ENCODE data around the gene TMEM88. TPM values are rescaled to one million over a fixed set of nuclear protein-coding genes. Genes with fewer than 3 reads are reported as not detected.

The TMEM88 gene
- total and polyA plus RNA-seq, 2 of the 8 experiments (the other 6 are each of a cell fraction or from before 2014, with no cell fraction given) = 0.69 to 8.8 TPM

GRCh38 chr17:7840875-7841274 lies 14.0 kb upstream of the TMEM88 start:
- Histone ChIP-seq H3K36me3 (ENCODE audit: control insufficient read depth in 2 of 4, insufficient read depth in 4 of 4, low read length in 3 of 4) (no peaks in the 10 kb centered on the region), H3K4me2 (ENCODE audit: insufficient read depth in 1 of 2, low read depth in 2 of 2, low read length in 2 of 2) (peak overlapping the region; percentile 96 to 100; a peak in 3 of 4 replicates), H3K79me2 (ENCODE audit: control insufficient read depth in 1 of 2, insufficient read depth in 2 of 2, low read length in 2 of 2) (no peaks in the 10 kb centered on the region), H3K79me1 (ENCODE audit: low read depth, low read length) (no peaks in the 10 kb centered on the region), H2AK5ac (ENCODE audit: low read depth, low read length) (peak overlapping the region; percentile 33; the same call in 1 of the 2 replicates), H4K91ac (replicated peaks; ENCODE audit: insufficient read length, low read length) (no peak overlapping the region), H2BK20ac (ENCODE audit: low read length) (no peak overlapping the region), H3K27ac (ENCODE audit: low read depth, low read length) (no peak overlapping the region), H3K18ac (ENCODE audit: extremely low read depth, low read length) (no peak overlapping the region), H2AFZ (ENCODE audit: low read length) (no peak overlapping the region), H3K27me3 (replicated peaks in 1 of 4; ENCODE audit: control insufficient read depth in 3 of 4, extremely low read depth in 1 of 4, insufficient read depth in 3 of 4, low read length in 3 of 4) (peaks cover 18 to 53% (median 47%) of the 10 kb centered on the region in 4 experiments), H3K4ac (replicated peaks; ENCODE audit: insufficient read length, low read depth, low read length) (no peak overlapping the region), H3K9me3 (ENCODE audit: insufficient read depth in 2 of 2, low read depth in 1 of 2, low read length in 1 of 2) (no peaks in the 10 kb centered on the region), H3K9ac (replicated peaks in 1 of 4; ENCODE audit: extremely low read depth in 1 of 4, low read depth in 3 of 4, low read length in 3 of 4) (no peak overlapping the region), H3K23ac (ENCODE audit: insufficient read length) (no peak overlapping the region), H2BK5ac (ENCODE audit: low read depth, low read length) (no peak overlapping the region), H3K14ac (ENCODE audit: insufficient read length) (no peak overlapping the region), H2BK12ac (ENCODE audit: low read depth, low read length) (0 out of 2 replicates have a peak overlapping the region, but pooled peaks have one; percentile 77), H3K56ac (replicated peaks; ENCODE audit: insufficient read length, low read depth, low read length) (no peak overlapping the region), H4K20me1 (replicated peaks in 1 of 2; ENCODE audit: control insufficient read depth in 1 of 2, insufficient read depth in 2 of 2, low read length in 2 of 2) (peaks cover 12 to 40% of the 10 kb centered on the region in 2 experiments), H3K23me2 (ENCODE audit: low read depth, low read length) (peaks cover 45% of the 10 kb centered on the region), H4K8ac (ENCODE audit: extremely low read depth, insufficient read depth, low read length) (no peak overlapping the region), H3K4me1 (replicated peaks in 1 of 4; ENCODE audit: control insufficient read depth in 3 of 4, insufficient read depth in 4 of 4, low read length in 3 of 4) (peaks cover 10 to 37% (median 21%) of the 10 kb centered on the region in 4 experiments), H2BK15ac (ENCODE audit: low read length) (no peak overlapping the region), H4K5ac (ENCODE audit: insufficient read length, low read depth, low read length) (no peak overlapping the region), H3K4me3 (ENCODE audit: extremely low read depth in 1 of 4, insufficient read depth in 2 of 4, low read depth in 3 of 4, low read length in 4 of 4) (peak overlapping the region in 2 of 4 experiments; percentile 90 to 98; a peak in 4 of 8 replicates), H2BK120ac (replicated peaks; ENCODE audit: low read depth, low read length) (no peak overlapping the region)
- ChIA-PET POLR2A (ENCODE audit: partially characterized antibody) (interaction anchor here (0.6 to 5.2 kb wide), 3 partner anchors 11 to 155 kb away, joined by 3 to 34 read pairs (median 5); partner anchors contain the start of genes NAA38 and TMEM88), CTCF (ENCODE audit: partially characterized antibody) (interaction anchor here (0.6 to 5.0 kb wide), 6 partner anchors 10 to 741 kb away, joined by 3 to 25 read pairs (median 6); no protein-coding TSS in a partner anchor)
- 64% methylated on average over 1 of the region's 1 CpG; no CpG with 5 or more reads in 1 of the 2 experiments for WGBS, 2 experiments (ENCODE audit: extremely low coverage in 1 of 2, insufficient coverage in 1 of 2, insufficient read length in 1 of 2, insufficient replicate concordance in 2 of 2, low coverage in 1 of 2, low lambda C conversion rate in 2 of 2, missing lambda C conversion rate in 1 of 2)
- no peak for FAIRE-seq
- DNase-seq (ENCODE audit: low read depth in 1 of 2, low spot score in 2 of 2) = no peak
- no peak for TF ChIP-seq TCF12 (IDR thresholded peaks at IDR 0.05; ENCODE audit: low read depth, low read length)
- TF ChIP-seq SIX5 (IDR thresholded peaks at IDR 0.05; ENCODE audit: low read depth, low read length) = no peak
- TF ChIP-seq SP2 (IDR thresholded peaks at IDR 0.05; ENCODE audit: low read length) = no peak
- no peak for TF ChIP-seq BRCA1 (IDR thresholded peaks at IDR 0.05; ENCODE audit: low read depth, low read length)
- TF ChIP-seq SRF (IDR thresholded peaks at IDR 0.05; ENCODE audit: low read depth, low read length) = no peak
- TF ChIP-seq SIN3A (conservative IDR thresholded peaks at IDR 0.05 in 1 of 2, IDR thresholded peaks at IDR 0.05 in 1 of 2; ENCODE audit: low read depth in 1 of 2, low read length in 2 of 2) = no peak
- no peak for TF ChIP-seq MAFK (IDR thresholded peaks at IDR 0.05; ENCODE audit: low read depth, low read length)
- no peak for TF ChIP-seq MAX (IDR thresholded peaks at IDR 0.05)
- no peak for TF ChIP-seq ZNF274 (IDR thresholded peaks at IDR 0.05; ENCODE audit: borderline replicate concordance, extremely low read depth, low read length)
- no peak for TF ChIP-seq SP1 (IDR thresholded peaks at IDR 0.05; ENCODE audit: low read depth, low read length)
- no peak for TF ChIP-seq GABPA (IDR thresholded peaks at IDR 0.05; ENCODE audit: borderline replicate concordance, insufficient read depth, low read length)
- TF ChIP-seq SIRT6 (IDR thresholded peaks at IDR 0.05; ENCODE audit: low read length) = no peak
- no peak for TF ChIP-seq EP300 (IDR thresholded peaks at IDR 0.05; ENCODE audit: borderline replicate concordance in 1 of 2, low read depth in 2 of 2, low read length in 2 of 2)
